Psoas muscle (tissue), 8 donors: ENCODE results near the gene CFL1. TPM values are rescaled to one million over a fixed set of nuclear protein-coding genes. Genes with fewer than 3 reads are reported as not detected.
A peak's percentile ranks its signal among the peaks of the same experiment; 100 is the strongest.

Experiments
- ATAC-seq, 4 donors: fragments of 200-7000 bp; cut with Tn5 transposase; one replicate each; pipeline ENCODE4 v1.9.1; 2020; ENCODE audit warnings: moderate library complexity in 3 of 4, mild to moderate bottlenecking in 2 of 4
- DNase-seq, 2 donors: peaks; one replicate each; pipeline ENCODE4 v3.0.0-alpha.2; 2020
- H3K27ac ChIP-seq: fragments of 200-600 bp; one replicate; pipeline ENCODE4 v1.8.0; 2022
- H3K27me3 ChIP-seq, 3 donors: fragments of 200-600 bp in 1 of 3; one replicate each; pipeline versions ENCODE4 v1.6.1 to v1.8.0; 2013 to 2022; ENCODE audit warnings: low read length in 2 of 3, mild to moderate bottlenecking in 2 of 3, moderate library complexity in 1 of 3; ENCODE audit not compliant: insufficient read depth in 3 of 3
- H3K36me3 ChIP-seq, 2 donors: fragments of 200-600 bp in 1 of 2; one replicate each; pipeline versions ENCODE4 v1.6.1 to v1.8.0; 2013 to 2022; ENCODE audit warnings: low read depth in 1 of 2, mild to moderate bottlenecking in 1 of 2, moderate library complexity in 1 of 2; ENCODE audit not compliant: insufficient read depth in 1 of 2
- H3K4me1 ChIP-seq: fragments of 200-600 bp; one replicate; pipeline ENCODE4 v1.8.0; 2022
- H3K4me3 ChIP-seq: fragments of 200-600 bp; one replicate; pipeline ENCODE4 v1.8.0; 2022; ENCODE audit warnings: mild to moderate bottlenecking
- H3K9me3 ChIP-seq: fragments of 200-600 bp; one replicate; pipeline ENCODE4 v1.8.0; 2022
- WGBS, 3 donors: extraction: QIAGEN DNeasy Blood & Tissue Kit; methylation state at CpG; one replicate each; pipeline versions ENCODE4 v1.1.6 to v1.1.7; 2013; 5-methylcytosine and 5-hydroxymethylcytosine counted together
- intact Hi-C, 2 donors: fragments of 100-400 bp; cut with DNase I; formaldehyde crosslinking; loops; one replicate each; pipeline versions ENCODE4 v1.11.0 to v1.14.2; 2022
- polyA plus RNA-seq, 3 donors: library from polyadenylated mRNA; stranded (reverse); fragments of 200-250 nt; gene quantifications; one replicate each; pipeline ENCODE4 v1.2.3, GENCODE V29; 2013
- total RNA-seq, 4 donors: library from RNA; stranded (reverse); fragmentation: NEBNext Ultra II Directional in 2 of 4; extraction: Animal tissue kit (Norgen Biotek cat#: 25700) in 2 of 4; gene quantifications; one replicate each; pipeline versions ENCODE4 v1.2.1 to v1.2.4, GENCODE V29; 2021 to 2023
- TF ChIP-seq, protein P1 (sequence below): fragments of 200-600 bp; IDR thresholded peaks from one replicate; pipeline ENCODE4 v1.8.0; 2022; ENCODE audit warnings: antibody characterized with exemption
- donor health status: healthy with polysubstance abuse.
- donor health status: DM: no; HTN: no; CAD: no; lungs with moderate emphysema.
- donor health status: Bipolar disorder and iron deficiency.
- donor health status: healthy.
- donor health status: DM: yes; HTN: yes; CAD: no.
- donor health status: DM: no; HTN: no; CAD: no.
- donor health status: DM: no; HTN: no; CAD: no.
- donor health status: DM: yes; HTN: yes; CAD: no.

CFL1 gene
- total and polyA plus RNA-seq, 7 donors, result 175 to 843 (median 225) TPM

DNA sequence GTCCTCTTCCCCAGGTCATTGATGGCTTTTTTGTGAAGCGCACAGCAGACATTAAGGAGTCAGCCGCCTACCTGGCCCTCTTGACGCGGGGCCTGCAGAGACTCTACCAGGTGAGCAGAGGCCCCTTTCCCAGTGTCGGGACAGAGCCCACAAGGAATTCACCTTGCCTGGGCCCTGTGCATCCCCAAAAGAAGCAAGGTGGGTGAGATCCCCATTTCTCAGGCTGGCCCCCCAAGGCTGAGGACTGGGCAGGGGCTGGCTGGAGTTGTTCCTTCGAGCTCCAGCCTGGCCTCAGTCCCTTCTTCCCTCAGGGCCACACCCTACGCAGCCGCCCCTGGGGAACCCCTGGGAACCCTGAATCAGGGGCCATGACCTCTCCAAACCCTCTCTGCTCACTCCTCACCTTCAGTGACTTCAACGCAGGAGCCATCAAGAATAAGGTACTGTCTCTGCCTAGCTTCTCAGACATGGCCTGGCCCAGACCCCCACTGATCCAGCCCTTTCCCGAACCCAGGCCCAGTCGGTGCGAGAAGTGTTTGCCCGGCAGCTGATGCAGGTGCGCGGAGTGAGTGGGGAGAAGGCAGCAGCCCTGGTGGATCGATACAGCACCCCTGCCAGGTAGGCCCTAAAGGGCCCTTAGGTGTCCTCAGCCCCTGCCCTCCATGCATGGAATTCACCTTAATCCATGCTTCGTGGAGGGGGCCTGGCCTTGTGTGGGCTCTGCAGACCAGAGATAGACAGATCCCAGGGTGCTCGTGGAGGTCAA, 6.9 kb upstream of the CFL1 start:
- peaks cover 13% of the 10 kb centered on the region for H3K4me1 ChIP-seq
- no peak overlapping the region for H3K27ac ChIP-seq
- TF ChIP-seq, protein P1, sequence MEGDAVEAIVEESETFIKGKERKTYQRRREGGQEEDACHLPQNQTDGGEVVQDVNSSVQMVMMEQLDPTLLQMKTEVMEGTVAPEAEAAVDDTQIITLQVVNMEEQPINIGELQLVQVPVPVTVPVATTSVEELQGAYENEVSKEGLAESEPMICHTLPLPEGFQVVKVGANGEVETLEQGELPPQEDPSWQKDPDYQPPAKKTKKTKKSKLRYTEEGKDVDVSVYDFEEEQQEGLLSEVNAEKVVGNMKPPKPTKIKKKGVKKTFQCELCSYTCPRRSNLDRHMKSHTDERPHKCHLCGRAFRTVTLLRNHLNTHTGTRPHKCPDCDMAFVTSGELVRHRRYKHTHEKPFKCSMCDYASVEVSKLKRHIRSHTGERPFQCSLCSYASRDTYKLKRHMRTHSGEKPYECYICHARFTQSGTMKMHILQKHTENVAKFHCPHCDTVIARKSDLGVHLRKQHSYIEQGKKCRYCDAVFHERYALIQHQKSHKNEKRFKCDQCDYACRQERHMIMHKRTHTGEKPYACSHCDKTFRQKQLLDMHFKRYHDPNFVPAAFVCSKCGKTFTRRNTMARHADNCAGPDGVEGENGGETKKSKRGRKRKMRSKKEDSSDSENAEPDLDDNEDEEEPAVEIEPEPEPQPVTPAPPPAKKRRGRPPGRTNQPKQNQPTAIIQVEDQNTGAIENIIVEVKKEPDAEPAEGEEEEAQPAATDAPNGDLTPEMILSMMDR, result no peak
- H3K4me3 ChIP-seq, result no peak overlapping the region
- 79 to 81% (median 79%) methylated on average over 17 to 18 of the region's 18 CpGs for WGBS, 3 donors
- DNase-seq, result peak in 1 of 2 donors; percentile 53
- ATAC-seq, result no peak
- no peaks in the 10 kb centered on the region for H3K27me3 ChIP-seq
- no peaks in the 10 kb centered on the region for H3K9me3 ChIP-seq
- intact Hi-C loops, result no loop called here
- H3K36me3 ChIP-seq, result peaks cover 0 to 79% of the 10 kb centered on the region in 2 donors

DNA sequence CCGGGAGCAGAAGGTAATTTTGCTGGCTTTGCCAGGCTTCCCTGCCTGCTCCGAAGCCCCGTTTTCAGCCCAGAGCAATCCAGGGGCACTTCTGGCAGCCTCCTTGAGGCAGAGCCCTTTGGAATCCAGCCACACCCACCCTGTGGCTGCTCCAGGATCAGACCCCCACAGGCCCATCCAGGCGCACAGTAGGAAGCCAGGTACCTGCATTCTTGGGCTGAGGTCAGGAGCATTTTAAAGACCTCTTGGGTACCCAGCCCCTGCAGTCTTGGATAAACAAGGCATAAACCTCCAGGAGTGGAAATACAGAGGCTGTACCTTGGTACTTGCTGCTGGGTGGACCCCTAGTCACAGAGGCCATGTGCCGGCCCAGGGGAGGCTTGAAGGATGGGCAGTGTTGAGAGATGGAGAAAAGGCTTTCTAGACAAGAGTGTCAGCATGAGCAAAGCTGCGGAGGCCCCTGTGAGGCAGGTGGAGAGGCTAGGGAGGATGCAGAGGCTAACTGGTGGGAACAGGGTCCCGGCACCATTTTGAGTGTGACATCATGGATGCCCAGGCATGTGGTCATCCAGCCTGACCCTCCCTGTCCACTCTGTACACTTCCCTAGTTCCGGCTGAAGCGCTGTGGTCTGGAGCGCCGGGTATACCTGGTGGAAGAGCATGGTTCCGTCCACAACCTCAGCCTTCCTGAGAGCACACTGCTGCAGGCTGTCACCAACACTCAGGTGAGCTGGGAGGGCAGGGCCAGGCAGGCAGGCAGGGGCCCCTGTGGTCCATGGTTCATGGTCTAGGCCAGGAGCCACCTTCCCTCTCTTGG, 6.1 kb upstream of the CFL1 start:
- WGBS, 3 donors, result 79 to 85% (median 79%) methylated on average over 12 of the region's 12 CpGs
- TF ChIP-seq, protein P1, result no peak
- H3K36me3 ChIP-seq, result peaks cover 0 to 72% of the 10 kb centered on the region in 2 donors
- H3K4me3 ChIP-seq, result no peak overlapping the region
- ATAC-seq (no peak), DNase-seq (peak in 1 of 2 donors; percentile 32)
- H3K9me3 ChIP-seq, result no peaks in the 10 kb centered on the region
- no peak overlapping the region for H3K27ac ChIP-seq
- H3K4me1 ChIP-seq, result peaks cover 13% of the 10 kb centered on the region
- intact Hi-C loops, result no loop called here
- H3K27me3 ChIP-seq, result no peaks in the 10 kb centered on the region

DNA sequence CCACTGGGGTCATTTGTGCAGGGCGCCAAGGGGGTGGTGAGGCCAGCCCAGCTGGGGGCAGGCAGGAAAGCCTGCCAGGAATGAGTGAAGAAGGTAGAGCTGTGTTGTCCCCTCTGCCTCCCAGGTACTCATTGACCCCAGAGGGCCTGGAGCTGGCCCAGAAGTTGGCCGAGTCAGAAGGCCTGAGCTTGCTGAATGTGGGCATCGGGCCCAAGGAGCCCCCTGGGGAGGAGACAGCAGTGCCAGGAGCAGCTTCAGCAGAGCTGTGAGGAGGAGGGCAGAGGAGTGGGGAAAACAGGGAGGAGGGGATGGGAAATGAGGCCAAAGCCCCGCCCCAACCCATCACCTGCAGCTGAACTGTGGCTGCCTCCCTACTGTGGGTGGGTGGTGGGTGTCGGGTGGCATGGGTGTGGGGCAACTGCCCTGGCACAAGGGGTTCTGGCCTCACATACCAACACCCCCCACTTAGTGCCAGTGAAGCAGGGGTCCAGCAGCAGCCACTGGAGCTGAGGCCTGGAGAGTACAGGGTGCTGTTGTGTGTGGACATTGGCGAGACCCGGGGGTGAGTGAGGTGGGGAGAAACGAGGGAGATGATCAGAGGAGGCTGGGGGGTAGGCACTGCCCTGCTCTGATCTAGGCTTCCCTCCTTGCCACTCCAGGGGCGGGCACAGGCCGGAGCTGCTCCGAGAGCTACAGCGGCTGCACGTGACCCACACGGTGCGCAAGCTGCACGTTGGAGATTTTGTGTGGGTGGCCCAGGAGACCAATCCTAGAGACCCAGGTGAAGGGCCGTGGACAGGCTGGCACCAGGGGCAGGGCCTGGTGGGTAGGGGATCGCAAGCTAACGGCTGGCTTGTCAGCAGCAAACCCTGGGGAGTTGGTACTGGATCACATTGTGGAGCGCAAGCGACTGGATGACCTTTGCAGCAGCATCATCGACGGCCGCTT, 5.2 kb upstream of the CFL1 start:
- DNase-seq, result peak in 1 of 2 donors; percentile 59
- TF ChIP-seq, protein P1, result no peak
- 85 to 87% (median 85%) methylated on average over 22 to 24 of the region's 24 CpGs for WGBS, 3 donors

DNA sequence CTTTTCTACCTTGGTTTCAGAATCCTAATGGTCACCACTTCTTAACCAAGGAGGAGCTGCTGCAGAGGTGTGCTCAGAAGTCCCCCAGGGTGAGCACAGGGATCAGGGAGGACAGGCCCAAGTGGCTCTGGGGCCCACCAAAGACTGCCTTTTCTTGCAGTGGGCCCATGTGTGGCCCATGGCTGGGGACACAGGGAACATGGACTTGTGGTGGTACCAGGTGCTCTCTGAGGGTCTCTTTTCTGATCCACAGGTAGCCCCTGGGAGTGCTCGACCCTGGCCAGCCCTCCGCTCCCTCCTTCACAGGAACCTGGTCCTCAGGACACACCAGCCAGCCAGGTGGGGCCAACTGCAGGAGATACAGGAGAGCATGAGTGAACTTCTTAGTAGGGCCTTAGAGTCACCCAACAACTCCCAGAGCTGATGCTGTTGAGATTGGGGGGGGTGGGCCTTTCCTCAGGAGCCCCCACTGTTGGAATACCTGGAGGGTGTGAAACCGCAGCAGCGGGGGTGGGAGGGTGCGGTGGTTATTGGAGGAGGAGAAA, 4.3 kb upstream of the CFL1 start:
- Histone ChIP-seq H3K27ac (peak overlapping the region; percentile 9), H3K27me3 (no peaks in the 10 kb centered on the region), H3K9me3 (no peaks in the 10 kb centered on the region), H3K4me1 (peaks cover 13% of the 10 kb centered on the region), H3K4me3 (no peak overlapping the region), H3K36me3 (peaks cover 0 to 56% of the 10 kb centered on the region in 2 donors)
- DNase-seq, result peak in 1 of 2 donors; percentile 56
- ATAC-seq, result no peak
- 76 to 91% (median 77%) methylated on average over 5 of the region's 5 CpGs for WGBS, 3 donors
- intact Hi-C loops, result no loop called here
- TF ChIP-seq, protein P1, result no peak

More for the DNA sequence above, 5.2 kb upstream of the CFL1 start:
- Histone ChIP-seq H3K4me1 (peaks cover 13% of the 10 kb centered on the region), H3K27ac (no peak overlapping the region), H3K27me3 (no peaks in the 10 kb centered on the region), H3K36me3 (peaks cover 0 to 65% of the 10 kb centered on the region in 2 donors), H3K4me3 (no peak overlapping the region), H3K9me3 (no peaks in the 10 kb centered on the region)
- intact Hi-C loops, result no loop called here
- no peak for ATAC-seq
